ENCODE data around the gene PNMA8B.

Gene PNMA8B

GRCh38 chr19:46487802-46488445 is 7.7 kb downstream of the PNMA8B start:
- peak; percentile 93 for ATAC-seq
- TF ChIP-seq ISL1 (CRISPR knock-in tag; IDR thresholded peaks at IDR 0.05), result no peak
- TF ChIP-seq TCF4 (CRISPR knock-in tag; IDR thresholded peaks at IDR 0.05; ENCODE audit: borderline replicate concordance), result no peak
- no peak for TF ChIP-seq TSHZ2 (CRISPR knock-in tag; IDR thresholded peaks at IDR 0.05)
- no peak for TF ChIP-seq GLIS3 (CRISPR knock-in tag; IDR thresholded peaks at IDR 0.05)
- TF ChIP-seq ZNF565 (CRISPR knock-in tag; conservative IDR thresholded peaks at IDR 0.05; ENCODE audit: low read depth), result no peak
- TF ChIP-seq CREB5 (CRISPR knock-in tag; IDR thresholded peaks at IDR 0.05; ENCODE audit: low read depth), result no peak
- no peak for TF ChIP-seq SNAI2 (CRISPR knock-in tag; IDR thresholded peaks at IDR 0.05)
- TF ChIP-seq CSRNP3 (CRISPR knock-in tag; IDR thresholded peaks at IDR 0.05), result no peak
- TF ChIP-seq POU6F1 (CRISPR knock-in tag; IDR thresholded peaks at IDR 0.05; ENCODE audit: borderline replicate concordance, low read depth), result no peak
- TF ChIP-seq OSR1 (CRISPR knock-in tag; IDR thresholded peaks at IDR 0.05), result no peak
- no peak for TF ChIP-seq PPARA (CRISPR knock-in tag; IDR thresholded peaks at IDR 0.05; ENCODE audit: borderline replicate concordance)
- no peak for TF ChIP-seq ZNF70 (CRISPR knock-in tag; IDR thresholded peaks at IDR 0.05)
- no peak for TF ChIP-seq CSDC2 (CRISPR knock-in tag; IDR thresholded peaks at IDR 0.05)
- TF ChIP-seq ZFP3 (CRISPR knock-in tag; IDR thresholded peaks at IDR 0.05), result no peak
- no peak for TF ChIP-seq BACH2 (CRISPR knock-in tag; IDR thresholded peaks at IDR 0.05; ENCODE audit: borderline replicate concordance)

- ATAC-seq, result peak; percentile 51
- TF ChIP-seq ZNF565 (CRISPR knock-in tag; conservative IDR thresholded peaks at IDR 0.05; ENCODE audit: low read depth) (no peak), ARNTL (CRISPR knock-in tag; IDR thresholded peaks at IDR 0.05; ENCODE audit: borderline replicate concordance, low read depth) (no peak), RARB (CRISPR knock-in tag; IDR thresholded peaks at IDR 0.05) (no peak), GLIS3 (CRISPR knock-in tag; IDR thresholded peaks at IDR 0.05) (no peak), TOX (CRISPR knock-in tag; IDR thresholded peaks at IDR 0.05; ENCODE audit: borderline replicate concordance) (no peak), PPARA (CRISPR knock-in tag; IDR thresholded peaks at IDR 0.05; ENCODE audit: borderline replicate concordance) (no peak)
These were observed 8.4 kb downstream of the PNMA8B start for GRCh38 chr19:46487178-46487801.

- no peak for ATAC-seq
- TF ChIP-seq ESRRG (CRISPR knock-in tag; IDR thresholded peaks at IDR 0.05), result no peak
- TF ChIP-seq TSHZ2 (CRISPR knock-in tag; IDR thresholded peaks at IDR 0.05), result no peak
- TF ChIP-seq OSR1 (CRISPR knock-in tag; IDR thresholded peaks at IDR 0.05), result no peak
- no peak for TF ChIP-seq ZNF8 (CRISPR knock-in tag; IDR thresholded peaks at IDR 0.05)
- no peak for TF ChIP-seq ZNF70 (CRISPR knock-in tag; IDR thresholded peaks at IDR 0.05)
- TF ChIP-seq BACH2 (CRISPR knock-in tag; IDR thresholded peaks at IDR 0.05; ENCODE audit: borderline replicate concordance), result no peak
- TF ChIP-seq ISL1 (CRISPR knock-in tag; IDR thresholded peaks at IDR 0.05), result no peak
- TF ChIP-seq PPARA (CRISPR knock-in tag; IDR thresholded peaks at IDR 0.05; ENCODE audit: borderline replicate concordance), result no peak
- no peak for TF ChIP-seq POU6F1 (CRISPR knock-in tag; IDR thresholded peaks at IDR 0.05; ENCODE audit: borderline replicate concordance, low read depth)
- no peak for TF ChIP-seq TCF4 (CRISPR knock-in tag; IDR thresholded peaks at IDR 0.05; ENCODE audit: borderline replicate concordance)
- TF ChIP-seq CSDC2 (CRISPR knock-in tag; IDR thresholded peaks at IDR 0.05), result no peak
- no peak for TF ChIP-seq ZNF565 (CRISPR knock-in tag; conservative IDR thresholded peaks at IDR 0.05; ENCODE audit: low read depth)
These were observed 9.3 kb downstream of the PNMA8B start for GRCh38 chr19:46486358-46486757.
